Skeletal muscle tissue (tissue), 4 donors: ENCODE data around the gene CPA5. TPM values are rescaled to one million over a fixed set of nuclear protein-coding genes. Genes with fewer than 3 reads are reported as not detected.

Experiments
- H3K27ac ChIP-seq: one replicate; pipeline ENCODE4 v1.7.0; 2013; ENCODE audit warnings: mild to moderate bottlenecking, low read depth, low read length, inconsistent platforms
- H3K27me3 ChIP-seq, 3 donors: one replicate each; pipeline ENCODE4 v1.7.0; 2013; ENCODE audit warnings: low read length in 3 of 3; ENCODE audit not compliant: control insufficient read depth in 3 of 3, insufficient read depth in 3 of 3
- H3K36me3 ChIP-seq, 3 donors: one replicate each; pipeline ENCODE4 v1.7.0; 2013; ENCODE audit warnings: low read length in 3 of 3; ENCODE audit not compliant: control insufficient read depth in 3 of 3, insufficient read depth in 3 of 3
- H3K4me1 ChIP-seq, 3 donors: one replicate each; pipeline ENCODE4 v1.7.0; 2013; ENCODE audit warnings: low read length in 3 of 3, mild to moderate bottlenecking in 3 of 3; ENCODE audit not compliant: control insufficient read depth in 3 of 3, insufficient read depth in 3 of 3
- H3K4me3 ChIP-seq, 3 donors: one replicate each; pipeline ENCODE4 v1.7.0; 2013; ENCODE audit warnings: low read length in 3 of 3
- H3K9ac ChIP-seq, 3 donors: one replicate each; pipeline ENCODE4 v1.7.0; 2013; ENCODE audit warnings: low read length in 3 of 3, mild to moderate bottlenecking in 3 of 3, moderate library complexity in 2 of 3, low read depth in 1 of 3
- H3K9me3 ChIP-seq, 3 donors: one replicate each; pipeline ENCODE4 v1.7.0; 2013; ENCODE audit warnings: low read length in 3 of 3; ENCODE audit not compliant: control insufficient read depth in 3 of 3
- total RNA-seq: library from RNA; depleted of rRNA; stranded (reverse); fragments of >200 nt; gene quantifications from one replicate; pipeline ENCODE4 v1.2.3, GENCODE V29; 2014
- donor health status: Osteomylitis.

Gene CPA5, protein sequence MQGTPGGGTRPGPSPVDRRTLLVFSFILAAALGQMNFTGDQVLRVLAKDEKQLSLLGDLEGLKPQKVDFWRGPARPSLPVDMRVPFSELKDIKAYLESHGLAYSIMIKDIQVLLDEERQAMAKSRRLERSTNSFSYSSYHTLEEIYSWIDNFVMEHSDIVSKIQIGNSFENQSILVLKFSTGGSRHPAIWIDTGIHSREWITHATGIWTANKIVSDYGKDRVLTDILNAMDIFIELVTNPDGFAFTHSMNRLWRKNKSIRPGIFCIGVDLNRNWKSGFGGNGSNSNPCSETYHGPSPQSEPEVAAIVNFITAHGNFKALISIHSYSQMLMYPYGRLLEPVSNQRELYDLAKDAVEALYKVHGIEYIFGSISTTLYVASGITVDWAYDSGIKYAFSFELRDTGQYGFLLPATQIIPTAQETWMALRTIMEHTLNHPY
- total RNA-seq: not detected

DNA sequence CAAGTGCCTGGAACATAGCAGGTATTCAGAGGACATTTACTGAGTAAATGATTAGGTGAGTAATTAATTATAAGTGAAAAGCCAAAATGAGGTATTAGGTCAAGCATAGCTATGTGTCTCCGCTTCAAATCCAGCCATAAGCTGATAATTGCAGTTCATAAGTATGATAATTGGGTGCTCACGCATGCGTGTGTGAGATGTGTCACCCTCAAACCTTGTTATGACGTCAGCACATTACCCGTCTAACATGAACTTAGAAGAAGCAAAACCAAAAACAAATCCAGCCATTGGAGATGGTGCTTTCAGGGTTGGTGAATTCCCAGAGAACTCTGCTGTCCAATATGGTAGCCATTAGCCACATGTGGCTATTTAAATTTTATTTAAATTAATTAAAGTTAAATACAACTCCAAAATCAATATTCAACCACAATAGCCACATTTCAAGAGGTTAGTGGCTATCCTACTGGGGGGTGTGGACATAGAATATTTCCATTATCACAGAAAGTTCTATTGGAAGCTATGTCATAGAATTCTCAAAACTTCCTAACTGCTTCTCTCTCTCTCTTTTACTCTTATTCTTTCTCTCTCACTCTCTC is at the start of gene CPA5:
Gene CPA5 (plus strand): TSS at position 546 of the 596 bp plus-strand sequence. CDS start 1,670 bp downstream, outside the sequence.
- Histone ChIP-seq H3K27me3 (no peaks in the 10 kb centered on the region), H3K27ac (no peak within 1 kb of the TSS), H3K4me3 (peak within 1 kb of the TSS in 1 of 3 donors; percentile 51), H3K9ac (no peak within 1 kb of the TSS), H3K9me3 (no peaks in the 10 kb centered on the region), H3K4me1 (no peaks in the 10 kb centered on the region), H3K36me3 (no peaks in the 10 kb centered on the region)

- Histone ChIP-seq H3K9me3 (no peaks in the 10 kb centered on the region), H3K27ac (no peak overlapping the region), H3K36me3 (no peaks in the 10 kb centered on the region), H3K4me3 (no peak overlapping the region), H3K4me1 (peaks cover 0 to 5% (median 3%) of the 10 kb centered on the region in 3 donors), H3K9ac (no peak overlapping the region), H3K27me3 (no peaks in the 10 kb centered on the region)
Measured at GRCh38 chr7:130296221-130296951, 48.2 kb upstream of the CPA5 start.

DNA sequence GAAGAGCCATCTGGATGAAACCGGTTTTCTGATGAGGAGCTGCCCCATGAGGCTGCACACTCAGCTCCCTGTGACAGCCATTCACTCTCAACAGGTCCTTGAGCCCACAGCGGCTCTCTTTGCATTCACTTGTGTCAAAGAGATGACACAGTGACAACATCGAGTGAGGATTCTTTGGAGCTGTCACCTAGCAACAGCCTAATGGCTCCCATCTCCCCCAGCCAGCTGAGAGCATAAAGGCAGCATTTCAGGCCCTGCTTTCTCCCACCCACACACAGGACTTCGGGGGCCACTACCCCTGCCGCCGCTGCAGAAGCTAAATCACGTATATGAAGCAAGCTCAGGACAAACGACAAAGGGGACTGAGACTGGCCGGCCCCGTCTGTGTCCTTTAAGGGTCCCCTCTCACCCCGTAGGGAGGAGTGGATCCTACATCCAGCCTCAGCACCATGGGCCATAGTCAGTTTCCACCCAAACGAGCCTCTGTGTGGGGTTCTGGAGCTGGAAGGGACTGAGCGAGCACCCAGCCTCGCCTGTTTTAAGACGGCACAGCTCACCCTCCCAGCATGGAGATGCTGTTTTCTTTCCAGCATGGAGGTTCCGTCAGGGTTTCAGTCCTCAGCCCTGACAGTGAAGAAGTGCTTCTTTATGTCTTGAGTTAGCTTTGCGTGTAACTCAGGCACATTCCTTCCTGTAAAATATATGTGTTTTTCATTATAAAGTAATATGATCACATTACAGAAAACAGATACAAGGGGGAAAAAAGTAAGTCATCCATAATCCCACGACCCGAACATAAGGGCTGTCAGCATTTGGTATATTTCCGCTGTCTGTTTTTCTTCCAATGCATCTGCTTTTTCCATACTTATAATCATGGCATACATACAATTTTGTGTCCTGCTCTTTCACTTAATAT is 46.7 kb upstream of the CPA5 start:
- no peak overlapping the region for H3K27ac ChIP-seq

GRCh38 chr7:130298544-130299326 is 45.9 kb upstream of the CPA5 start:
- no peak overlapping the region for H3K27ac ChIP-seq
- no peaks in the 10 kb centered on the region for H3K36me3 ChIP-seq
- no peaks in the 10 kb centered on the region for H3K9me3 ChIP-seq
- no peak overlapping the region for H3K4me3 ChIP-seq
- no peaks in the 10 kb centered on the region for H3K27me3 ChIP-seq
- no peak overlapping the region for H3K9ac ChIP-seq
- no peaks in the 10 kb centered on the region for H3K4me1 ChIP-seq

More for the DNA sequence above, 46.7 kb upstream of the CPA5 start:
- H3K9me3 ChIP-seq: no peaks in the 10 kb centered on the region
- H3K27me3 ChIP-seq: no peaks in the 10 kb centered on the region
- no peak overlapping the region for H3K9ac ChIP-seq
- no peaks in the 10 kb centered on the region for H3K36me3 ChIP-seq
- peaks cover 0 to 3% (median 0%) of the 10 kb centered on the region in 3 donors for H3K4me1 ChIP-seq
- no peak overlapping the region for H3K4me3 ChIP-seq

DNA sequence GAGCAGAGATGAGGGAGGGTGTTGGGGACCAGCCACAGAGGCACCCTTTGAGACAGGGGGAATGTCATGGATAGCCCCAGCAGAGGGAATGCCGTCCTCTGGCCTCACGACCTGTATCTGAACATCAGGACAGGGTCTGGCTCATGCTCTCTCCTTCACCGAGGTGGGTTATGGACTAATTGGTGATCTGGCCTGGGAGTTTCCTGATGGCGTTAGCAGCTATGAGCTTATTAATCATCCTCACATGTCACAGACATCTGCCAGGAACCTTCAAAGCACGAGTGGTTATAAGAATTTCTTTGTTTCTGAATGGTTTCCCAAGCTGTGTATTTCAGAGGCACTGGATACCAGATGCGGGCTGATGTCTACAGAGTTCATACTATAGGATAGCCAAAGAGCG is 44.8 kb upstream of the CPA5 start:
- Histone ChIP-seq H3K9ac (no peak overlapping the region), H3K4me1 (no peaks in the 10 kb centered on the region), H3K27ac (no peak overlapping the region), H3K36me3 (no peaks in the 10 kb centered on the region), H3K9me3 (no peaks in the 10 kb centered on the region), H3K27me3 (no peaks in the 10 kb centered on the region), H3K4me3 (no peak overlapping the region)

DNA sequence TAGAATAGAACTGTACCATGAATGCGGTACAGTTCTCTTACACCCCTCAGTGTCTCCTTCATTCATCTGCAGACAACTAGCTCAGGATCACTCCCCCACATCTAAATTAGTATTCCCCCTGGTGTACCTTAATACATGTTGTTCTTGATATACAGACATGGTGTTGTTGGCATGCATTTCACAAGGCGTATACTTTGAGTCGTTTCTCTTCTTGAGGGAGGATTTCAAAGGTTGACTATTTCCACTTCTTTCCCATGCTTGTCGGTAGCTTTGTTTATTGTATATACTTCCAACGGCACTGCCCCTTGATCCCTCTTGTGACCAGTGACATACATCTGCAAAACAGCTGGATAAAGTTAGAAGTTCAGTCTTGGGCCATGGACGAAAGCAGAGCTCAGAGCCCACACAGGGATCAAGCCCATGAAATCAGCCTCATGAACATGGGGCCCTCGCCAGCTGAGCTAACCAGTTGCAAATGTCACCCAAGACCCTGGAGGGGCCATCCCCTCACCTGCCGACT is 43.1 kb upstream of the CPA5 start:
- no peaks in the 10 kb centered on the region for H3K36me3 ChIP-seq
- no peak overlapping the region for H3K4me3 ChIP-seq
- H3K27me3 ChIP-seq: no peaks in the 10 kb centered on the region
- no peak overlapping the region for H3K27ac ChIP-seq
- no peak overlapping the region for H3K9ac ChIP-seq
- no peaks in the 10 kb centered on the region for H3K4me1 ChIP-seq
- no peaks in the 10 kb centered on the region for H3K9me3 ChIP-seq

DNA sequence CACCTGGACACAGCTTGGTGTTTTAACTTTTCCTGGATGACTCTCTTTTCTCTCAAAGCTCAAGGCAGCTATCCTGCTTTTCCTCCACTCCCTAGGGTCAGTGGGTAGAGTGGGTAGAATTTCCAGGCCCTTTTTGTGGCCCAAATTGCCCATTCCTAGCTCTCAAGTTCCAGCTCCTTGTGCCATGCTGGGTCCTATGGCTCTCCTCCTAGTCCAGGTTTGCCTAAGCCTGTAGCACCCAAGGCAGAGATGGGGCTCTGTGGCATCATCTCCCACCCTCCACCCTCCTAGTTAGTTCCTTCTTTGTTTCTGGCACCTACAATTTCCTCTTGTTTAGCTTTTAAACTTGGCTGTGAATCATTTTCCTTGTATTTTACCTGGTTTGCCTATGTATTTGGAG is 42.0 kb upstream of the CPA5 start:
- H3K4me1 ChIP-seq: no peaks in the 10 kb centered on the region
- no peak overlapping the region for H3K27ac ChIP-seq
- H3K4me3 ChIP-seq: no peak overlapping the region
- H3K9me3 ChIP-seq: no peaks in the 10 kb centered on the region
- H3K9ac ChIP-seq: no peak overlapping the region
- no peaks in the 10 kb centered on the region for H3K36me3 ChIP-seq
- H3K27me3 ChIP-seq: no peaks in the 10 kb centered on the region

DNA sequence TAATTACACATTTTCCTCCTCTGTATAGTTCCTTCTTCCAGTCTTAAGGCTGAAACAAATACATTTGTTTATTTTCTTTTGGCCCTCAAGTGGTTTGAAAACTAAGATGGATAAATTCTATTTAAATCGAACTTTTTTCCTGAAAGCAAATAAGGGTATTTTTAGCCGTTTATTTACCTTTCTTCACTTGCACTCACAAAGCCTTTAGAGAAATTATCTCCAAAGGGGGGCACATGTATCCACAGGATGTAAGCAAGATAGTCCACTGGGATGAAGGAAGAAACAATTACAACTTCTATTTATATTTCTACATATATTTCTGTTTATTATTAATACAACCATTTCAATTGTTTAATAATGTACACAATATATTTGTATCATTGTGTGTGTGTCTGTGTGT is 41.5 kb upstream of the CPA5 start:
- Histone ChIP-seq H3K4me3 (no peak overlapping the region), H3K9ac (no peak overlapping the region), H3K9me3 (no peaks in the 10 kb centered on the region), H3K27me3 (no peaks in the 10 kb centered on the region), H3K27ac (no peak overlapping the region), H3K4me1 (no peaks in the 10 kb centered on the region), H3K36me3 (no peaks in the 10 kb centered on the region)

DNA sequence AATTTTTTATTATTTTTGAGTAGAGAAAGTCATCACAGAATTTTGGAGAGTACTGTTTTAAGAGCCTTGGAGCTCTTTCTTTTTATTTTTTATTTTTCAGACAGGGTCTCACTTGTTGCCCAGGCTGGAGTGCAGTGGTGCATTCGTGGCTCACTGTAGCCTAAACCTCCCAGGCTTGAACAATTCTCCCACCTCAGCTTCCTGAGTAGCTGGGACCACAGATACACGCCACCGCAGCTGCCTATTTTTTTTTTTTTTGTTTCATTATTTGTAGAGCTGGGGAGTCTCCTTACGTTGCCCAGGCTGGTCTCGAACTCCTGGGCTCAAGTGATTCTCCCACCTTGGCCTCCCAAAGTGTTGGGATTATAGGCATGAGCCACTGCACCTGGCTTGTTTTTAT is 41.1 kb upstream of the CPA5 start:
- Histone ChIP-seq H3K36me3 (no peaks in the 10 kb centered on the region), H3K4me3 (no peak overlapping the region)

More for the DNA sequence above, 41.1 kb upstream of the CPA5 start:
- H3K9ac ChIP-seq: no peak overlapping the region
- no peaks in the 10 kb centered on the region for H3K27me3 ChIP-seq
- H3K27ac ChIP-seq: no peak overlapping the region
- H3K4me1 ChIP-seq: no peaks in the 10 kb centered on the region
- H3K9me3 ChIP-seq: no peaks in the 10 kb centered on the region
